Colonic mucosa (tissue), 4 donors: ENCODE data around the gene BET1L. TPM values are rescaled to one million over a fixed set of nuclear protein-coding genes. Genes with fewer than 3 reads are reported as not detected.

Source experiments
- DNase-seq: peaks from one replicate; pipeline ENCODE4 v3.0.0-alpha.2; 2020
- H3K27ac ChIP-seq: fragments of 200-600 bp; one replicate; pipeline ENCODE4 v1.8.0; 2021
- H3K27me3 ChIP-seq: fragments of 200-600 bp; one replicate; pipeline ENCODE4 v1.8.0; 2021
- H3K36me3 ChIP-seq: fragments of 200-600 bp; one replicate; pipeline ENCODE4 v1.8.0; 2021
- H3K4me1 ChIP-seq: fragments of 200-600 bp; one replicate; pipeline ENCODE4 v1.8.0; 2021; ENCODE audit warnings: mild to moderate bottlenecking
- H3K4me3 ChIP-seq: fragments of 200-600 bp; one replicate; pipeline ENCODE4 v1.8.0; 2021
- H3K9ac ChIP-seq, 2 donors: one replicate each; pipeline ENCODE4 v1.7.0; 2013; ENCODE audit warnings: control low read depth in 2 of 2, low read depth in 2 of 2, low read length in 2 of 2
- H3K9me3 ChIP-seq: fragments of 200-600 bp; one replicate; pipeline ENCODE4 v1.8.0; 2021
- CTCF ChIP-seq: fragments of 200-600 bp; IDR thresholded peaks from one replicate; pipeline ENCODE4 v1.8.0; 2022; ENCODE audit warnings: antibody characterized with exemption, mild to moderate bottlenecking
- intact Hi-C: fragments of 100-400 bp; cut with DNase I; formaldehyde crosslinking; loops from one replicate; pipeline ENCODE4 v1.14.1; 2022
- total RNA-seq, 2 donors: library from RNA; stranded (reverse); fragmentation: NEBNext Ultra II Directional in 1 of 2; extraction: Animal tissue kit (Norgen Biotek cat#: 25700) in 1 of 2; gene quantifications; one replicate each; pipeline ENCODE4 v1.2.1, GENCODE V29; 2021
- donor health status: healthy.
- donor health status: DM: no; HTN: no; CAD: no.
- donor health status: DM: no; HTN: no; CAD: no.

BET1L gene
- total RNA-seq, 2 donors from 2014 or later: 51.0 to 62.2 TPM

DNA sequence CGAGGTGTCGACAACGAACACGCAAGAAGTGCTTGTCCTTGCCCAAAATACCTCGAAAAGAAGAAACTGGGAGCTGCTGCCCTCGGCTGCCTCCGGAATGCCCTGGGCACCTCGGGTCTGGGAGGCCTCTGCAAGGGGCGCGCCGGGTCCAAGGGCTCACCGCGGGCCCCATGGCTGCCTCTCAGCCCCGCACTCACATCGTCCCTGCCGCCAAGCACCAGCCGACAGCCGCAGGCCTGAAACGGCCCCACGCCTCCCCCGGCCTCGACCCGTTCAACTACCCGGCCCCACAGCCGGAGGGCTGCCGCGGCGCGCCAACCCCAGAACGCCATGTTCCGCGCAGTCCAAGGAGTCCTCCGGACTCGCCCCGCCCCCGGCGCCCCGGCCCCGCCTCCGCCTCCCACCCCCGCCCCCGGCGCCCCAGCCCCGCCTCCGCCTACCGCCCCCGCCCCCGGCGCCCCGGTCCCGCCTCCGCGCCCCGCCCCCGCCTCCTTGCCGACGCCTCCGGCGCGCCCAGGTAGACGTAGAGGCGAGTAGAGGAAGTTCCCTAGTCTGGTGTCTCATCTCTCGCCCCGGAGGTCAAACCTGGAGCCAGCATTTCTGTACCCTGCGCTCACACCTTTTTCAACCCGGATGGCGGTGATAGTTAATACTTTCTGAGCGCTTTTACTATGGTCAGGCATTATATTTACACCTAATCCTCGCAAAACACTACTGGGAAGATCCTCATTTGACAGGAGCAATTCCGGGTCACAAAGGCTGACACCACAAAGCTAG lies 29.0 kb upstream of the BET1L start, which contains the start of gene SIRT3:
SIRT3 (minus strand) TSS at position 346 of the 777 bp plus-strand sequence; CDS start at position 332, 14 bp downstream.
- H3K36me3 ChIP-seq: no peaks in the 10 kb centered on the region
- H3K27me3 ChIP-seq: no peaks in the 10 kb centered on the region
- peaks cover 7% of the 10 kb centered on the region for H3K4me1 ChIP-seq
- peak within 1 kb of the TSS; percentile 83 to 98 for H3K9ac ChIP-seq
- no peak for TF ChIP-seq CTCF
- peak within 1 kb of the TSS; percentile 95 for H3K27ac ChIP-seq
- peak; percentile 89 for DNase-seq
- H3K4me3 ChIP-seq: peak within 1 kb of the TSS; percentile 96
- intact Hi-C loops: loop anchor here (5.0 kb wide), 1 partner anchor 126 kb away; no protein-coding TSS in a partner anchor
- H3K9me3 ChIP-seq: no peaks in the 10 kb centered on the region

GRCh38 chr11:235609-235996 lies 28.4 kb upstream of the BET1L start:
- Histone ChIP-seq H3K36me3 (no peaks in the 10 kb centered on the region), H3K9me3 (no peaks in the 10 kb centered on the region), H3K27me3 (no peaks in the 10 kb centered on the region), H3K9ac (peak overlapping the region; percentile 83 to 98), H3K4me3 (peak overlapping the region; percentile 96), H3K4me1 (peaks cover 7% of the 10 kb centered on the region), H3K27ac (peak overlapping the region; percentile 81)
- no peak for DNase-seq
- no peak for TF ChIP-seq CTCF
- intact Hi-C loops: loop anchor here (5.0 kb wide), 1 partner anchor 127 kb away; no protein-coding TSS in a partner anchor

GRCh38 chr11:235180-235579 lies 28.0 kb upstream of the BET1L start:
- Histone ChIP-seq H3K9me3 (no peaks in the 10 kb centered on the region), H3K27me3 (no peaks in the 10 kb centered on the region), H3K27ac (no peak overlapping the region), H3K4me1 (peaks cover 7% of the 10 kb centered on the region), H3K36me3 (no peaks in the 10 kb centered on the region), H3K9ac (peak overlapping the region; percentile 83 to 98), H3K4me3 (peak overlapping the region; percentile 96)
- DNase-seq: no peak
- intact Hi-C loops: loop anchor here (5.0 kb wide), 1 partner anchor 127 kb away; no protein-coding TSS in a partner anchor
- no peak for TF ChIP-seq CTCF

DNA sequence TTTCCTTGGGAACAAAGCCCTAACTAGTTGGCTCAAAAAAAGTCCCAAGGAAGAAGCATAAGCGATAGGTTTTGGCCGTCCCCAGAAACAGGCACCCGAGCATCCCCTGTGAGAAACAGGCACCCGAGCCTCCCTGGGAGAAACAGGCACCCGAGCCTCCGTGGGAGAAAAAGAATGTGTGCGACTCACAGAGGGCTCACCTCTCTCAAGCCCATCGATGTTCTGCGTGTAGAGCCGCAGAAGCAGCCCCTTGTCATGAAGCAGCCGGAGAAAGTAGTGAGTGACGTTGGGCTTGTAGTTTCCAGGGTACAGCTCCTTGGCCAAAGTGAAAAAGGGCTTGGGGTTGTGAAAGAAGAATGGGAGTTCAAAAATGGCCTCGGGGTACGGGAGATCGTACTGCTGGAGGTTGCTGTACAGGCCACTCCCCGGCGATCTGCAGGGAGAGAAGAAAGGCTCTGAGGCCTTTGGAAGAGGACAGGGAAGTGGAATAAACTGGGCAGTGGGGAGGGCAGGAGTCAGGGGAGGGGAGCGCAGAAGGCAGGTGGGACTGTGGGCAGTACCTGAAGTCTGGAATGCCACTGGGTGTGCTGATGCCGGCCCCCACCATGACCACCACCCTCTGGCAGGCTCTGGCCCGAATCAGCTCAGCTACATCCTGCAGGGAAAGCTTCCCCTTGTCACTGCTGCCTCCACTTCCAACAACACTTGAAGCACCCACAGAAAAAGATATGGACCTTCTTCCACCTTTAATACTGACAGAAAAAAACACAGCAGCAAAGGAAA lies 25.8 kb upstream of the BET1L start:
- Histone ChIP-seq H3K4me1 (peaks cover 6% of the 10 kb centered on the region), H3K4me3 (no peak overlapping the region), H3K36me3 (no peaks in the 10 kb centered on the region), H3K9me3 (no peaks in the 10 kb centered on the region), H3K27ac (no peak overlapping the region), H3K9ac (no peak overlapping the region), H3K27me3 (no peaks in the 10 kb centered on the region)
- DNase-seq: no peak
- TF ChIP-seq CTCF: no peak
- intact Hi-C loops: no loop called here

GRCh38 chr11:230431-230830 lies 23.2 kb upstream of the BET1L start:
- intact Hi-C loops: no loop called here
- no peaks in the 10 kb centered on the region for H3K27me3 ChIP-seq
- no peaks in the 10 kb centered on the region for H3K9me3 ChIP-seq
- no peaks in the 10 kb centered on the region for H3K4me1 ChIP-seq
- no peak overlapping the region for H3K27ac ChIP-seq
- no peak overlapping the region for H3K4me3 ChIP-seq
- H3K9ac ChIP-seq: no peak overlapping the region
- H3K36me3 ChIP-seq: no peaks in the 10 kb centered on the region
- TF ChIP-seq CTCF: no peak
- no peak for DNase-seq
